Psoas muscle (tissue), 8 donors: ENCODE results near the gene ENO2. TPM values are rescaled to one million over a fixed set of nuclear protein-coding genes. Genes with fewer than 3 reads are reported as not detected.

Experiments
- ATAC-seq, 4 donors: fragments of 200-7000 bp; cut with Tn5 transposase; one replicate each; pipeline ENCODE4 v1.9.1; 2020; ENCODE audit warnings: moderate library complexity in 3 of 4, mild to moderate bottlenecking in 2 of 4
- DNase-seq, 2 donors: peaks; one replicate each; pipeline ENCODE4 v3.0.0-alpha.2; 2020
- H3K27ac ChIP-seq: fragments of 200-600 bp; one replicate; pipeline ENCODE4 v1.8.0; 2022
- H3K27me3 ChIP-seq, 3 donors: fragments of 200-600 bp in 1 of 3; one replicate each; pipeline versions ENCODE4 v1.6.1 to v1.8.0; 2013 to 2022; ENCODE audit warnings: low read length in 2 of 3, mild to moderate bottlenecking in 2 of 3, moderate library complexity in 1 of 3; ENCODE audit not compliant: insufficient read depth in 3 of 3
- H3K36me3 ChIP-seq, 2 donors: fragments of 200-600 bp in 1 of 2; one replicate each; pipeline versions ENCODE4 v1.6.1 to v1.8.0; 2013 to 2022; ENCODE audit warnings: low read depth in 1 of 2, mild to moderate bottlenecking in 1 of 2, moderate library complexity in 1 of 2; ENCODE audit not compliant: insufficient read depth in 1 of 2
- H3K4me1 ChIP-seq: fragments of 200-600 bp; one replicate; pipeline ENCODE4 v1.8.0; 2022
- H3K4me3 ChIP-seq: fragments of 200-600 bp; one replicate; pipeline ENCODE4 v1.8.0; 2022; ENCODE audit warnings: mild to moderate bottlenecking
- H3K9me3 ChIP-seq: fragments of 200-600 bp; one replicate; pipeline ENCODE4 v1.8.0; 2022
- CTCF ChIP-seq: fragments of 200-600 bp; IDR thresholded peaks from one replicate; pipeline ENCODE4 v1.8.0; 2022; ENCODE audit warnings: antibody characterized with exemption
- WGBS, 3 donors: extraction: QIAGEN DNeasy Blood & Tissue Kit; methylation state at CpG; one replicate each; pipeline versions ENCODE4 v1.1.6 to v1.1.7; 2013; 5-methylcytosine and 5-hydroxymethylcytosine counted together
- intact Hi-C, 2 donors: fragments of 100-400 bp; cut with DNase I; formaldehyde crosslinking; loops; one replicate each; pipeline versions ENCODE4 v1.11.0 to v1.14.2; 2022
- polyA plus RNA-seq, 3 donors: library from polyadenylated mRNA; stranded (reverse); fragments of 200-250 nt; gene quantifications; one replicate each; pipeline ENCODE4 v1.2.3, GENCODE V29; 2013
- total RNA-seq, 4 donors: library from RNA; stranded (reverse); fragmentation: NEBNext Ultra II Directional in 2 of 4; extraction: Animal tissue kit (Norgen Biotek cat#: 25700) in 2 of 4; gene quantifications; one replicate each; pipeline versions ENCODE4 v1.2.1 to v1.2.4, GENCODE V29; 2021 to 2023
- donor health status: healthy with polysubstance abuse.
- donor health status: DM: no; HTN: no; CAD: no; lungs with moderate emphysema.
- donor health status: Bipolar disorder and iron deficiency.
- donor health status: healthy.
- donor health status: DM: yes; HTN: yes; CAD: no.
- donor health status: DM: no; HTN: no; CAD: no.
- donor health status: DM: no; HTN: no; CAD: no.
- donor health status: DM: yes; HTN: yes; CAD: no.

Gene ENO2
- total and polyA plus RNA-seq, 7 donors: 1.4 to 4.6 (median 2.0) TPM

- intact Hi-C loops: loop anchor here in 1 of 2 donors (5.0 kb wide), 1 partner anchor 40 kb away; no protein-coding TSS in a partner anchor
- TF ChIP-seq CTCF: no peak
- 72 to 81% (median 73%) methylated on average over 9 of the region's 9 CpGs for WGBS, 3 donors
- DNase-seq (no peak), ATAC-seq (no peak)
- Histone ChIP-seq H3K27me3 (no peaks in the 10 kb centered on the region), H3K36me3 (no peaks in the 10 kb centered on the region), H3K9me3 (no peaks in the 10 kb centered on the region), H3K4me3 (no peak overlapping the region), H3K4me1 (peaks cover 28% of the 10 kb centered on the region), H3K27ac (no peak overlapping the region)
Measured at GRCh38 chr12:6921996-6922946, 7.9 kb downstream of the ENO2 start.

- DNase-seq (no peak), ATAC-seq (no peak)
- Histone ChIP-seq H3K27me3 (no peaks in the 10 kb centered on the region), H3K4me3 (no peak overlapping the region), H3K27ac (no peak overlapping the region), H3K36me3 (no peaks in the 10 kb centered on the region), H3K4me1 (peaks cover 28% of the 10 kb centered on the region), H3K9me3 (no peaks in the 10 kb centered on the region)
- TF ChIP-seq CTCF: no peak
- WGBS, 3 donors: 79 to 82% (median 81%) methylated on average over 10 of the region's 10 CpGs
- intact Hi-C loops: loop anchor here in 1 of 2 donors (5.0 kb wide), 1 partner anchor 39 kb away; no protein-coding TSS in a partner anchor
Measured at GRCh38 chr12:6923003-6923732, 8.8 kb downstream of the ENO2 start.

- no peak for DNase-seq
- Histone ChIP-seq H3K4me1 (peaks cover 28% of the 10 kb centered on the region), H3K36me3 (no peaks in the 10 kb centered on the region), H3K9me3 (no peaks in the 10 kb centered on the region), H3K27ac (no peak overlapping the region), H3K4me3 (no peak overlapping the region), H3K27me3 (no peaks in the 10 kb centered on the region)
- ATAC-seq: no peak
- WGBS, 3 donors: 42 to 60% (median 43%) methylated on average over 6 of the region's 6 CpGs
- TF ChIP-seq CTCF: no peak
- intact Hi-C loops: loop anchor here (1.0 to 5.0 kb wide), 2 partner anchors 38 to 40 kb away; no protein-coding TSS in a partner anchor
Measured at GRCh38 chr12:6923851-6924250, 9.5 kb downstream of the ENO2 start.

- ATAC-seq: peak in 1 of 4 donors; percentile 1
- 8 to 50% (median 19%) methylated on average over 1 of the region's 1 CpG for WGBS, 3 donors
- peaks cover 41% of the 10 kb centered on the region for H3K4me1 ChIP-seq
Measured at GRCh38 chr12:6925239-6925539, 10.8 kb downstream of the ENO2 start.

More at GRCh38 chr12:6925239-6925539, 10.8 kb downstream of the ENO2 start:
- Histone ChIP-seq H3K9me3 (no peaks in the 10 kb centered on the region), H3K27me3 (no peaks in the 10 kb centered on the region), H3K36me3 (no peaks in the 10 kb centered on the region), H3K4me3 (peak overlapping the region; percentile 85), H3K27ac (peak overlapping the region; percentile 84)
- DNase-seq: no peak
- intact Hi-C loops: no loop called here
- TF ChIP-seq CTCF: no peak
